Activated CD4-positive, alpha-beta T cell treated with anti-CD3 and anti-CD28 coated beads, Interleukin-2, amount 10 ng/mL, durations not matched to agents 24 days and 14 days (primary cell): ENCODE measurements around the gene RASSF5. TPM values are rescaled to one million over a fixed set of nuclear protein-coding genes. Genes with fewer than 3 reads are reported as not detected.
A peak's percentile ranks its signal among the peaks of the same experiment; 100 is the strongest.

Experiments used
- DNase-seq: peaks from one replicate; pipeline ENCODE4 v3.0.0; 2022
- H3K27ac Mint-ChIP-seq: one replicate; pipeline ENCODE4 v1.8.0; 2022; ENCODE audit warnings: mild to moderate bottlenecking, mixed read lengths
- H3K27me3 Mint-ChIP-seq: one replicate; pipeline ENCODE4 v1.8.0; 2022; ENCODE audit warnings: mixed read lengths
- H3K36me3 Mint-ChIP-seq: one replicate; pipeline ENCODE4 v1.8.0; 2022; ENCODE audit warnings: low read depth, mild to moderate bottlenecking, mixed read lengths
- H3K4me1 Mint-ChIP-seq: one replicate; pipeline ENCODE4 v1.8.0; 2021; ENCODE audit warnings: mixed read lengths
- H3K4me3 Mint-ChIP-seq: one replicate; pipeline ENCODE4 v1.8.0; 2022; ENCODE audit warnings: mild to moderate bottlenecking, moderate library complexity, mixed read lengths
- H3K9me3 Mint-ChIP-seq: one replicate; pipeline ENCODE4 v1.8.0; 2021; ENCODE audit warnings: mixed read lengths
- intact Hi-C: fragments of 100-400 bp; cut with micrococcal nuclease; formaldehyde crosslinking; loops from one replicate; pipeline ENCODE4 v1.15.1; 2023
- total RNA-seq: library from RNA; stranded (reverse); gene quantifications from 2 replicates; pipeline ENCODE4 v1.2.3, GENCODE V29; 2022

RASSF5 gene
- total RNA-seq, 1 donor from 2014 or later: 193 TPM

DNA sequence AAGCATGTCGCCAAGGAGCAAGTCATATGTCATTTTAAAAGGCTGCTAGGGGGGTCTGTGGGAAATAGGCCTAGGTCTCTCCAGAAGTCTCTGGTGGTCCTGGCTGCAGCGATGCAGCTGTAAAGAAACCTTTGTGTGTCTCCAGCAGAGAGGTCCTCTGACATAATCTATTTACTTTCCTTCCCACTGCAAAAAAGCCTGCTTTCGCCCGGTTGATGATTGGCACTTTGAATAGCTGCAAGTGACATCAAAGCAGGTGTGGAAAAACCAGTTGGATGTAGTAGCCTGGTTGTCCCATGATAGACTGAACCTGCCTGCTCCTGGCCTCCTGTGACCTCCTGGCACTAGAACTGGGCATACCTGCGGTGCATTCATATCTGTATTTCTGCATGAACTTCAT is 13.8 kb downstream of the RASSF5 start:
- no peaks in the 10 kb centered on the region for H3K36me3 Mint-ChIP-seq

GRCh38 chr1:206521694-206522402 is 14.5 kb downstream of the RASSF5 start:
- intact Hi-C loops: no loop called here
- no peaks in the 10 kb centered on the region for H3K36me3 Mint-ChIP-seq
- H3K9me3 Mint-ChIP-seq: no peaks in the 10 kb centered on the region
- no peak overlapping the region for H3K27ac Mint-ChIP-seq
- no peak overlapping the region for H3K4me3 Mint-ChIP-seq
- DNase-seq: no peak
- H3K27me3 Mint-ChIP-seq: no peaks in the 10 kb centered on the region
- peaks cover 4% of the 10 kb centered on the region for H3K4me1 Mint-ChIP-seq

More for the DNA sequence above, 13.8 kb downstream of the RASSF5 start:
- intact Hi-C loops: no loop called here
- DNase-seq: no peak
- no peaks in the 10 kb centered on the region for H3K27me3 Mint-ChIP-seq
- H3K4me3 Mint-ChIP-seq: no peak overlapping the region
- no peaks in the 10 kb centered on the region for H3K9me3 Mint-ChIP-seq
- H3K4me1 Mint-ChIP-seq: peaks cover 7% of the 10 kb centered on the region
- no peak overlapping the region for H3K27ac Mint-ChIP-seq

GRCh38 chr1:206524739-206525364 is 17.5 kb downstream of the RASSF5 start:
- Mint-ChIP-seq H3K36me3 (no peaks in the 10 kb centered on the region), H3K4me1 (peaks cover 4% of the 10 kb centered on the region), H3K4me3 (no peak overlapping the region), H3K9me3 (no peaks in the 10 kb centered on the region), H3K27me3 (no peaks in the 10 kb centered on the region), H3K27ac (no peak overlapping the region)
- DNase-seq: no peak
- intact Hi-C loops: no loop called here

GRCh38 chr1:206526064-206526911 is 19.0 kb downstream of the RASSF5 start:
- Mint-ChIP-seq H3K9me3 (no peaks in the 10 kb centered on the region), H3K4me3 (no peak overlapping the region), H3K36me3 (no peaks in the 10 kb centered on the region), H3K27ac (peak overlapping the region; percentile 32), H3K4me1 (peaks cover 4% of the 10 kb centered on the region), H3K27me3 (no peaks in the 10 kb centered on the region)
- intact Hi-C loops: no loop called here
- no peak for DNase-seq

GRCh38 chr1:206529425-206529824 is 22.1 kb downstream of the RASSF5 start:
- Mint-ChIP-seq H3K27me3 (no peaks in the 10 kb centered on the region), H3K9me3 (no peaks in the 10 kb centered on the region), H3K4me1 (peaks cover 4% of the 10 kb centered on the region), H3K4me3 (no peak overlapping the region), H3K36me3 (no peaks in the 10 kb centered on the region), H3K27ac (no peak overlapping the region)
- DNase-seq: no peak
- intact Hi-C loops: no loop called here

DNA sequence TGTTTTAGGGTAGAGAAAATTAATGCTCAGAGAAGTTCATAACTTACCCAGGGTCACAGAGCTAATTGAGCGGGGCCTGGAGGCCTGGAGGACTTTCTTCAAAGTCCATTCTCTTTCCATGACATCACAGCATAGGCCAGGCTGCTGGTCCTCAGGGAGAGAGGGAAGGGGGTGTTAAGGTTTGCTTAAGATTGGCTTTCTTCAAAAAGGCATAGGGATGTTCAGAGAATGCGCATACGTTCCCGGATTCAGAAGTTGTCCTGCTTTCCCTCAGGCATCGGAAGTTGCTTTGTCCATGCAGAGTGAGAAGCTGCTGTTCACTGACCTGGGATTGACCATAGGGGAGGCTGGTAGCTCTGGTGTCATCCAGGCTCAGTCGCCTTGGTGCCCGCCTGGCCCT is 25.0 kb downstream of the RASSF5 start:
- intact Hi-C loops: no loop called here
- Mint-ChIP-seq H3K9me3 (no peaks in the 10 kb centered on the region), H3K27ac (no peak overlapping the region), H3K4me3 (no peak overlapping the region), H3K4me1 (no peaks in the 10 kb centered on the region), H3K27me3 (peaks cover 3% of the 10 kb centered on the region), H3K36me3 (no peaks in the 10 kb centered on the region)
- no peak for DNase-seq

DNA sequence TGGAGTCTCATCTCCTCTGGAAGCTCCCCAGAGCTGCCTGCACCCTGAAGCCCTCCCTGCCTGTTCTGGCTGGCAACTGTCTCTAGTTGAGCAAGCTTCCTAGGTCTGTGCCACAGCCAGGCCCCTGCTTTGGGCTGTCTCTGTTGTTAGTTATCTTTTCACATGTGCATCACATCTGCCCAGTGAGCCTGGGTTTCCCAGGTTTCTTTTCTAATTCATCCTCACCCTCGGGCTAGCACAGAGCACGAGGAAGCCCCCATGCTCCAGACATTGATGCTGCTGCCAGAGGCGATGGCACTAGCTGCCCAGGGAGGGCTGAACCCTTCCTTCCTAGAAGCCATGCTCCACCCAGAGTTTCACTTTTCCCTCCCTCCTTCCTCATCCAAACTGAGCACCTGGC is 27.2 kb downstream of the RASSF5 start:
- intact Hi-C loops: no loop called here
- no peaks in the 10 kb centered on the region for H3K9me3 Mint-ChIP-seq
- no peaks in the 10 kb centered on the region for H3K36me3 Mint-ChIP-seq
- no peak for DNase-seq
- H3K4me3 Mint-ChIP-seq: no peak overlapping the region
- H3K4me1 Mint-ChIP-seq: peaks cover 4% of the 10 kb centered on the region
- peaks cover 3% of the 10 kb centered on the region for H3K27me3 Mint-ChIP-seq
- no peak overlapping the region for H3K27ac Mint-ChIP-seq

- Mint-ChIP-seq H3K36me3 (no peaks in the 10 kb centered on the region), H3K9me3 (no peaks in the 10 kb centered on the region), H3K4me1 (peaks cover 5% of the 10 kb centered on the region), H3K27me3 (peaks cover 3% of the 10 kb centered on the region), H3K4me3 (no peak overlapping the region), H3K27ac (no peak overlapping the region)
- DNase-seq: no peak
- intact Hi-C loops: no loop called here
Measured at GRCh38 chr1:206535853-206536188, 28.5 kb downstream of the RASSF5 start.

DNA sequence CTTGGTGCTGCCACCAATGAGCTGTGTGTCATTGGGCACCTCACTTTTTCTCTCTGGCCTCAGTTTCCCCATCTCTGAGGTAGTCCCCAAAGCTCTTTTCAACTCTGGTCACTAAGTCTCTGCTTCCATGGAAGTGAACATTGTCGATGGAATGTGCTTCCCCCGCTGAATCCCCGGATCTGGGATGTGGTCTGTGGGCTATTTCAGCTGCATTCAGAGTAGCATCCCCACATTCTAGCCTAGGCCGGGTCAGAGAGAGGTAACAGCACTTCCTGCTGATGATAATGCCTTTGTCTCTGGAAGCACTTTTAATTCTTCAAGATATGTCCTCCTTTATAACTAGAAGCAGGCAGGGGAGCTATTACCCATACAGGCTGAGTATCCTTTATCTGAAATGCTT is 29.8 kb downstream of the RASSF5 start:
- Mint-ChIP-seq H3K27ac (peak overlapping the region; percentile 36), H3K4me3 (no peak overlapping the region), H3K4me1 (peaks cover 7% of the 10 kb centered on the region), H3K36me3 (no peaks in the 10 kb centered on the region), H3K27me3 (peaks cover 3% of the 10 kb centered on the region), H3K9me3 (no peaks in the 10 kb centered on the region)
- no peak for DNase-seq
- intact Hi-C loops: no loop called here

GRCh38 chr1:206538086-206538770 is 30.9 kb downstream of the RASSF5 start:
- Mint-ChIP-seq H3K27me3 (peaks cover 3% of the 10 kb centered on the region), H3K4me3 (no peak overlapping the region), H3K36me3 (no peaks in the 10 kb centered on the region), H3K4me1 (peaks cover 7% of the 10 kb centered on the region), H3K27ac (peak overlapping the region; percentile 35), H3K9me3 (no peaks in the 10 kb centered on the region)
- DNase-seq: no peak
- intact Hi-C loops: no loop called here

DNA sequence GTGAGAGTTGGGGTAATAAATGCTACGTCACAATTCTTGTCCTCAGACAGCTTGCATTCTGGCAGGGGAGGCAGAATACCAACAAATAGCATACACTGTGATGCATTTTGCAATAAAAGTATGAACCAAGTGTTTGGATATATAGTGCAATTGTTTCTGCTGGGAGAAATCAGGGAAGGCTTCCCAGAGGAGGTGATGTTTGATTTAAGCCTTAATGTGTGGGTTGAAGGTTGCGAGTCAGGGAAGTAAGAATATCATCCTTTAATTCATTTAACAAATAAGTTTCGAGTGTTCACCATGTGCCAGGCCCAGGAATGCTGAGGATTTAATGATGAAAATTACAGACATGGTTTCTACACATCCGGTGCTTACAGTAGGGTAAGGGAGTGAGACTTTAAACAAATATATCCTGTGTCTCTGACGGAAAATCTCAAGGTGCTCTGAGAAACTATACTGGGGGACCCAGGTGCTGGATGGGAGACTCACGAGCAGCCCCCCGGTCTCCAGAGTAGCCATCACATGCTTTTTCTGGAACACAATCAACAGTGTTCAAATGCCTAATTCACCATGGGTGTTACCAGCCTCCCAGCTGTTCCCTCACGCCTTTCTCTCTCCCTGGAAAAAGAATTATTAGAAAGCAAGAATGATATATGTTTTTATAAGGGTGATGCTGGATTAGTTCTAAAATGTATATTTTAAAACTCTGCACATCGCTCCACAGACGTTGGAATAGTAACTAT is 31.7 kb downstream of the RASSF5 start:
- intact Hi-C loops: no loop called here
- no peak overlapping the region for H3K27ac Mint-ChIP-seq
- H3K27me3 Mint-ChIP-seq: peaks cover 3% of the 10 kb centered on the region
- no peak overlapping the region for H3K4me3 Mint-ChIP-seq
- H3K4me1 Mint-ChIP-seq: peaks cover 7% of the 10 kb centered on the region
- H3K9me3 Mint-ChIP-seq: no peaks in the 10 kb centered on the region
- no peaks in the 10 kb centered on the region for H3K36me3 Mint-ChIP-seq
- DNase-seq: no peak

GRCh38 chr1:206540044-206540780 is 32.9 kb downstream of the RASSF5 start:
- DNase-seq: no peak
- no peaks in the 10 kb centered on the region for H3K36me3 Mint-ChIP-seq
- H3K27ac Mint-ChIP-seq: no peak overlapping the region
- H3K27me3 Mint-ChIP-seq: peaks cover 3% of the 10 kb centered on the region
- peaks cover 15% of the 10 kb centered on the region for H3K4me1 Mint-ChIP-seq
- no peak overlapping the region for H3K4me3 Mint-ChIP-seq
- no peaks in the 10 kb centered on the region for H3K9me3 Mint-ChIP-seq
- intact Hi-C loops: no loop called here
